T-helper 17 cell (primary cell): ENCODE data around the gene TULP1. TPM values are rescaled to one million over a fixed set of nuclear protein-coding genes. Genes with fewer than 3 reads are reported as not detected.

Source experiments
- ATAC-seq: fragments of 150-1000 bp; cut with Tn5 transposase; 2 replicates; pipeline ENCODE4 v1.10.0; 2021; ENCODE audit warnings: mild to moderate bottlenecking, moderate library complexity
- DNase-seq, 3 donors: peaks; one replicate each; pipeline versions ENCODE4 v3.0.0 to v3.0.0-alpha.2; 2020 to 2021
- H3K9me3 ChIP-seq: one replicate; pipeline ENCODE4 v1.7.0; 2013; ENCODE audit warnings: low read length, mild to moderate bottlenecking; ENCODE audit not compliant: control insufficient read depth, poor library complexity, severe bottlenecking
- H3K27ac Mint-ChIP-seq: one replicate; pipeline ENCODE4 v1.8.0; 2022; ENCODE audit warnings: mild to moderate bottlenecking, moderate library complexity, mixed read lengths
- H3K27me3 Mint-ChIP-seq: one replicate; pipeline ENCODE4 v1.8.0; 2022; ENCODE audit warnings: mixed read lengths
- H3K36me3 Mint-ChIP-seq: one replicate; pipeline ENCODE4 v1.8.0; 2022; ENCODE audit warnings: low read depth, mixed read lengths
- H3K4me1 Mint-ChIP-seq: one replicate; pipeline ENCODE4 v1.8.0; 2022; ENCODE audit warnings: mild to moderate bottlenecking, mixed read lengths
- H3K4me3 Mint-ChIP-seq: one replicate; pipeline ENCODE4 v1.8.0; 2022; ENCODE audit warnings: mild to moderate bottlenecking, moderate library complexity, mixed read lengths
- total RNA-seq, 4 donors: library from RNA in 2 of 4; stranded (reverse) in 2 of 4; gene quantifications; one replicate each; pipeline ENCODE4 v1.2.3 and lab custom pipeline; 2022 to 2026

The TULP1 gene
- total RNA-seq, 2 donors from 2014 or later, result not detected

DNA sequence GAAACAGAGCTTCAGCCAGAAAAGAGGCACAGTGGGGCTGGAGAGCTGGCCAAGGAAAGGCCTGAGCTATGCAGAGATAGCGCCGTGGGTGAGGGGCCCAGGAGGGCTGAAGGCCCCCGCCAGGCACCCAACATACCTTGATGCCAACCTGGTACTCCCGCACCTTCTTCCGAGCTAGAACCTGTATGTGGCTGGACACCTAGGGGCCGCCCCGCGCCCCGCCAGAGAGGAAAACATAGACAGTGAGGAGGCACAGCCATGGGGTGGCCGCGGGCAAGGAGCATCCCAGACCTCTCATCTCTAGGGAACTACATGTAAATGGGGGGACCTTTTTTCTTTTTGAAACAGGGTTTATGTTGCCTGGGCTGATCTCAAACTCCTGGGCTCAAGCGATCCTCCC is 32.5 kb downstream of the TULP1 start:
- Mint-ChIP-seq H3K4me3 (no peak overlapping the region), H3K4me1 (peaks cover 8% of the 10 kb centered on the region), H3K27me3 (no peaks in the 10 kb centered on the region), H3K27ac (no peak overlapping the region), H3K36me3 (no peaks in the 10 kb centered on the region)
- no peaks in the 10 kb centered on the region for H3K9me3 ChIP-seq
- DNase-seq (no peak), ATAC-seq (no peak)

DNA sequence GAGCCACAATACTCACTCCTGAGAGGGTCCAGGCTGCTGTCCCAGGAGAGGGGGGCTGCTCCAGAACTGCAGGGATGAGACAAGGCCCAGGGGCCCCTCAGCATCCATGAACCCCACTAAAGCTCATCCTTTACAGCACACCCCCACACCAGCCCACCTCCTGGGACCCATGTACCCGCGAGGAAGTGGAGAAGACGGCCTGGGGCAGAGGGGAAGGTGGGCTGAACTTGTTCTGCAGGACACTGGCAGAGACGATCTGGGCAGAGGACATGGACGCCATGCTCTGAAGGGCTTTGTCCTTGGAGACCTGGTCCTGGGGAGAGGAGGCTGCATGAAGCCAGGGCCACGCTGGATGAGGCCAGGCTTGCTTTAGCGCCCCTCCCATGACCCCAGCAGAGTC is 34.4 kb downstream of the TULP1 start:
- Mint-ChIP-seq H3K27ac (peak overlapping the region; percentile 19), H3K27me3 (no peaks in the 10 kb centered on the region), H3K36me3 (no peaks in the 10 kb centered on the region), H3K4me3 (no peak overlapping the region), H3K4me1 (peaks cover 8% of the 10 kb centered on the region)
- DNase-seq, result no peak
- H3K9me3 ChIP-seq, result no peaks in the 10 kb centered on the region
- ATAC-seq, result no peak

DNA sequence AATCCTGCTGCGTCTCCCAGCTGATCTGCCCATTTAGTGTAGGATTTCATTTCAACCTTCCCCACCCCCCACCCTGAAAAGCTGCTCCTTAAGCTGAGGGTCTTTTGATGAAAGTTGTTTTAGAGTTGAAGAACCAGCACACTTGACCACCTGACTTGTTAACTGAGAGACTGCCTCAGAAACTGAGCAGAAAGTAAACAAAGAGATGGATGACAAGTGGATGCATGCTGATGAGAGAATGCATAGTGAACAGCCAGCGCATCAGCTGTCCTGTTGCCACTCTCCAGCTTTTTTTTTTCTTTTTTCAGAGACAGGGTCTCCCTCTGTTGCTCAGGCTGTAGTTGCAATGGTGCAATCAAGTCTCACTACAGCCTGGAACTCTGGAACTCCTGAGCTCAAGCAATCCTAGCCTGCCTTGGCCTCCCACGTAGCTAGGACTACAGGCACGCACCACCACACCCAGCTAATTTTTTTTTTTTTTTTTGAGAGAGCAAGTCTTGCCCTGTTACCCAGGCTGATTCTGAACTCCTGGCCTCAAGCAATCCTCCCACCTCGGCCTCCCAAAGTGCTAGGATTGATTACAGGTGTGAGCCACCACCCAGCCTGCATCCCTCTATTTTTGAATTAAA is 35.0 kb downstream of the TULP1 start:
- no peak overlapping the region for H3K4me3 Mint-ChIP-seq
- no peaks in the 10 kb centered on the region for H3K36me3 Mint-ChIP-seq
- H3K27ac Mint-ChIP-seq, result peak overlapping the region; percentile 19

DNA sequence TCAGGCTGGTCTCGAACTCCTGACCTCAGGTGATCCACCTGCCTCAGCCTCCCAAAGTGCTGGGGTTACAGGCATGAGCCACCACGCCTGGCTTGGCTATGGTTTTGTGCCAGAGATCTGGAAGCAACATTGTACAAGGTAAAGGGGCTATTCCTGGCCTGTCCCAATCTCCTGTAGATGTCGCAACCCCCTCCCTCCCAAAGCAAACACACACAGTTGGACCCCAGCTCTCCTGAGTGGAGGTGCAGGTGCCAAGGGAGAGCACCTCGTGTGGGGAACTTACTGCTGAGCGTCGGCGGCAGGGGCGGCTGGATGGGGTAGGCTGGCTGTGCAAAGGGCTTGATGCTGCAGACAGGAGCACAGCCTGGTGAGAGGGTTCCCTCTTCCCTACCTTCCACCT is 35.7 kb downstream of the TULP1 start:
- DNase-seq, result no peak
- H3K9me3 ChIP-seq, result no peaks in the 10 kb centered on the region
- Mint-ChIP-seq H3K4me1 (peaks cover 9% of the 10 kb centered on the region), H3K27me3 (no peaks in the 10 kb centered on the region), H3K36me3 (no peaks in the 10 kb centered on the region), H3K4me3 (no peak overlapping the region), H3K27ac (no peak overlapping the region)
- no peak for ATAC-seq

More for the DNA sequence above, 35.0 kb downstream of the TULP1 start:
- no peaks in the 10 kb centered on the region for H3K9me3 ChIP-seq
- H3K4me1 Mint-ChIP-seq, result peaks cover 8% of the 10 kb centered on the region
- DNase-seq, result no peak
- no peak for ATAC-seq
- no peaks in the 10 kb centered on the region for H3K27me3 Mint-ChIP-seq

DNA sequence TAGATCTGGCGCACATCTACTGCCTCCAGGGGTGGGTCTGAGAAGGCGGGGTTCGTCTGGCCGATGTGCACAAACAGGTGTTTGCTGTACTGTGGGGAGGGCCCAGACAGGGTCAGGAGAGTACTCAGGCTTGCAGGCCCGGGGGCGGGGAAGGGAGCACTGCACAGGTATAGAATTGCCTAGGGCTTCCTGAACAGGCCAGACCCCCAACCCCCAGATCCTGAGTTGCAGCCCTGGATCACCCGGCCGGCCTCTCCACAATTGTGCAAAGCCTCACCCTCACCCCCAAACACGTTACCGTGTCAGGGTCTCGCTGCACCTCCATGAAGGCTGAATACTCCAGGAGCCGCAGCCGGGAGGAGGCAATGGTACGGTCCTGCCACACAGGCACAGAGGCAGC is 36.7 kb downstream of the TULP1 start:
- Mint-ChIP-seq H3K36me3 (no peaks in the 10 kb centered on the region), H3K27ac (no peak overlapping the region), H3K27me3 (no peaks in the 10 kb centered on the region), H3K4me3 (no peak overlapping the region), H3K4me1 (peaks cover 12% of the 10 kb centered on the region)
- no peaks in the 10 kb centered on the region for H3K9me3 ChIP-seq
- ATAC-seq (no peak), DNase-seq (no peak)

DNA sequence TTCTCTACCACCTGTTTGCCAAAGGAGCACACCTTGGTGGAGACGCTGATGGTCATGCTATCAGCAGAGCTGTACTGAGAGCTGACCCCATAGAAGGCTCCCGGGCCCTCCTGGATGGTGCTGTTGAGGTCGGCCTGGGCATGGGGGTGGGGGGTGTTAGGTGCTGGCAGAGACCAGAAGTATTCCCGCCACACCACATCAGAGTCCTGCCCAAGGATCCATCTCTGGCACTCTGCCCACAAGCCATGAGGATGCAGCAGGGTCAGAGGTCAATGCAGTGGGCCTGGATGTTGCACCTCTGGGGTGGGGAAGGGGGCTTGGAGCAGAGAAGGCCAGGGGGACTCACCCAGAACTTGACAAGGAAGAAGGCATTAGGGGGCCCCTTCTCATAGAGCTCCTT is 37.1 kb downstream of the TULP1 start:
- H3K27ac Mint-ChIP-seq, result no peak overlapping the region
- ATAC-seq (no peak), DNase-seq (no peak)
- peaks cover 14% of the 10 kb centered on the region for H3K4me1 Mint-ChIP-seq
- H3K36me3 Mint-ChIP-seq, result peaks cover 2% of the 10 kb centered on the region
- no peaks in the 10 kb centered on the region for H3K27me3 Mint-ChIP-seq
- no peak overlapping the region for H3K4me3 Mint-ChIP-seq
- no peaks in the 10 kb centered on the region for H3K9me3 ChIP-seq

DNA sequence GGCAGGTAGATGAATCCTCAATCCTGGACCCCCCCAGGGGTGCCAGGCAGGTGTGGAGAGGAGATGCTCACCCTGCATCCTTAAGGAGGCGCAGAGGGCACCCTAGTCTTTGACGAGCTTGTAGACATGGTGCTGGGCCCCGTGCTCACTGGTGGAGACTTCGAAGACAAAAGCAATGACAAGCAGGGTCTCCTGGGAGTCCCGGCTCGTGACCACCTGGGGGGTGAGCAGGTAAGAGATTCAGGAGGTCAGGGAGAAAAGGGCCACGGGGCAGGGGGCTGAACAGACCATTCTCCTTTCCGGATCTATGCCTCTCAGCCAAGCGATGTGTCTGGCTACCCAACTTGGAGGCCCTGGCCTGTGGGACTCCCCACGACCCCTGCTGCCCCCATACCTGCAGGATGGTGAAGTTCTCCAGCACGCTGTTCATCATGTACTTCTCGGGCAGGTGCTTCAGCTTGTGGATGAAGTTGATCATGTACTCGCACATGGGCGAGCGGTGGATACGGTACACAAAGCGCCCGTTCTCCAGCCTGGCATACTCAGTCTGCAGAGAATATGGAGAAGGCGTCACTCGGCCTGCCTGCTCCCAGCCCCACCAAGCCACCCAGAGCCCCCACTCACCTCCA is 37.6 kb downstream of the TULP1 start:
- H3K36me3 Mint-ChIP-seq, result peaks cover 2% of the 10 kb centered on the region
- no peak overlapping the region for H3K4me3 Mint-ChIP-seq
- H3K9me3 ChIP-seq, result no peaks in the 10 kb centered on the region
- H3K27me3 Mint-ChIP-seq, result no peaks in the 10 kb centered on the region
- peaks cover 19% of the 10 kb centered on the region for H3K4me1 Mint-ChIP-seq
- DNase-seq (no peak), ATAC-seq (no peak)
- H3K27ac Mint-ChIP-seq, result no peak overlapping the region

DNA sequence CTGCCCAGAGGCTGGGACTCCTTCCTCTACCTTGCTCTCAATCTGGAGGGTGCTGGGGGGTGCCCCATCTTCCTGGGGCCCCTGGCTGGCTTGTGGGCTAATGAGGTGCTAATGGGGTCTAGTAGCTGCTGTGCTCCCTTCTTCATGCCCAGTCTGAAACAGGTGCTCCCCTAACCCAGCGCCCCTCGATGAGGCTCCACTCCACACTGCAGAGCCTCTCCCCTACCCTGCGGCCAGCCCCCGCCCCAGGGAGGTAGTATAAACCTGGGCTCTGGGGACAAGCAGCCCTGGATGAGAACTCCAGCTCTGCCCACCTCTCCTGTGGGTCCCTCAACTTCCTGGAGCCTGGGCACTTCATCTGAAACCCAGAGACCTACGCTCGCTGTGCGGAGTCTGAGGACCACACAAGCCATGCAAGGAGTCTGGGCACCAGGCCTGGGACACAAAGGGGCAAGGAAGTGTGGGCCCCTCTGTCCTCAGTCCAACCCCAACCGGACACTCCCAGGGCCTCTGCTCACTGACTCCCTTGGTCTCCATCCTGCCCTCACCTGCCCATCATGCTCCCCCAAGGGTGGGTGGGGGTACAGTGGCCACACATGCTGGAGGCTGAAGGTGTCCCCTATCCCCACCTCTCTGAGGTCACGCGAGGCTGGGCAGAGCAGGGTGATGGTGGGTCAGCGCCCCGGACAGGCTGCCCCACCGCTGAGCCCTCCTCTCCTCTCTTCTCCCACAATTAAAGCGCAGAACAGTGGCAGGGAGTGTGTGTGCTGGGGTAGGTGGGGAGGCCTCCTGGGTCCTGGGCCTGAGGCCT is 38.4 kb downstream of the TULP1 start:
- H3K27ac Mint-ChIP-seq, result no peak overlapping the region
- H3K4me3 Mint-ChIP-seq, result no peak overlapping the region
- no peaks in the 10 kb centered on the region for H3K9me3 ChIP-seq
- H3K4me1 Mint-ChIP-seq, result peaks cover 24% of the 10 kb centered on the region
- DNase-seq (no peak), ATAC-seq (no peak)
- H3K36me3 Mint-ChIP-seq, result peaks cover 5% of the 10 kb centered on the region
- no peaks in the 10 kb centered on the region for H3K27me3 Mint-ChIP-seq

DNA sequence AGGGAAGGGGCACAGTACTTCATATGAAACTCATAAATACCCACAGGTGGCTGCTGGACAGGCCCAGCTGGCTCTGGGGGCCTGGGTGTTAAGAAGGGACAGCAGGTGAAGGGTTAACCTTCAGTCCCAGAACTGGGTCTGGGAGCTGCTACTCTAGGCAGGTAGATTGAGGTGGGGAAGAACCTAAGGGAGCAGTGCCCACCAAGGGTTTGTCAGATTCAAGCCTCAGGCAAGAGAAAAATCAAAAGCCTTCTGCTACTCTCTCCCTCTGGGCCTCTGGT is 38.9 kb downstream of the TULP1 start:
- no peak for DNase-seq
- H3K27me3 Mint-ChIP-seq, result no peaks in the 10 kb centered on the region
- peaks cover 5% of the 10 kb centered on the region for H3K36me3 Mint-ChIP-seq
- H3K4me1 Mint-ChIP-seq, result peaks cover 27% of the 10 kb centered on the region
- H3K27ac Mint-ChIP-seq, result no peak overlapping the region
- no peak overlapping the region for H3K4me3 Mint-ChIP-seq
- H3K9me3 ChIP-seq, result no peaks in the 10 kb centered on the region
- ATAC-seq, result no peak

DNA sequence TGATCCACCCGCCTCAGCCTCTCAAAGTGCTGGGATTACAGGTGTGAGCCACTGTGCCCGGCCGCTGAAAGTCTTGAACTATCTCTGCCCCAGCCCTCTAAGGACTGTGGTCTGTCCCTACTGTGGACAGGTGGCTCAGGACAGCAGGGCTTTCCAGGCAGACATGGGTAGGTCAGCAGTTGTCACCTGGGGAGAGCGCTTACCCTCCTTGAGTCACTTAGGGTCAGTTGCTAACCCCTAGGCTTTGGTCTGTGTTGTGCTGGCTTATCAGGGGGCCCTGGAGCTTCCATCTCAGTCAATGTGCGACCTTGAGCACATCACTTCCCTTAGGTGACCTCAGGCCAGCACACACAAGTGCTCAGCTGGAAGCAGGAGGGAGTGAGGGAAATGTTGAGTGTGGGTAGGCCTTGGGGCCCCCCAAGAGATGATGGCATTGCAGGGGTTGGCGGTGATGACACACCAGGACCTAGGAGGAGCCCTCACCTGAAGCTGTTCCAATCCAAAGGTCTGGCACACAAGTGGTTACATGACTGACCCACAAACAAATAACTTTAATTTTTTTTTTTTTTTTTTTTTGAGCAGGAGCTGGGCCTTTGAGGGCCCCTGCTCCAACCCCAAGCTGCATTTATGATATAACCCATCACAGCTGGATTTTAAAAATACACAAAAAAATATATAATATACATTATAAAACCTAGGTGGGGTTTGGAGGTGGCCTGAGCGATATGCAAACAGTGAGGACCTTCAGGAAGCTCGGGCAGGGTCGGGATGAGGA is 39.4 kb downstream of the TULP1 start:
- Mint-ChIP-seq H3K4me1 (peaks cover 28% of the 10 kb centered on the region), H3K27ac (no peak overlapping the region), H3K4me3 (no peak overlapping the region), H3K36me3 (peaks cover 5% of the 10 kb centered on the region), H3K27me3 (no peaks in the 10 kb centered on the region)
- H3K9me3 ChIP-seq, result no peaks in the 10 kb centered on the region
- DNase-seq, result no peak
- ATAC-seq, result no peak

DNA sequence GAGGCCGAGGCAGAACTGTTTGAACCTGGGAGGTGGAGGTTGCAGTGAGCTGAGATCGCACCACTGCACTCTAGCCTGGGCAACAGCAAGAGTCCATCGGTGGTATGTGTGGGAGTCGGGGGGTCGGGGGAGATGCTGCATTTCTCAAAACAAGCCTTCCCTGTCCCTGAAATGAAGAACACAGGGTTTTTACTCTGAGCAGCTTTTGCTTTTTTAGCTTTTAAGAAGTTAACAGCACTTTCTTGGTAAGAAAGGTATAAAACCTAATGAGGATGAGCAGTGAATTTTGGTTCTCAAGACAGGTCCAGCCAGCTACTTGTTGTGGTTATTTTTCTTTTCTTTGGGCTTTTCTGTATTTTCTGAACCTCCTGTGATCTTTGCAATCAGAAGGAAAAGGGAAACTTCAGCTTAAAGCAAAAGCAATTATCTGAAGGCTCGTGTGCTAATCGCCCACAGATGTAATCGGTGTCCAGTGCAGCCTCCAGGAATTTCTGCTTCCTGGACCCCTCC is 40.8 kb downstream of the TULP1 start:
- DNase-seq (no peak), ATAC-seq (no peak)
- H3K4me1 Mint-ChIP-seq, result peaks cover 37% of the 10 kb centered on the region
- no peaks in the 10 kb centered on the region for H3K27me3 Mint-ChIP-seq
- no peaks in the 10 kb centered on the region for H3K9me3 ChIP-seq
- H3K4me3 Mint-ChIP-seq, result no peak overlapping the region
- peaks cover 5% of the 10 kb centered on the region for H3K36me3 Mint-ChIP-seq
- peak overlapping the region; percentile 94 for H3K27ac Mint-ChIP-seq

DNA sequence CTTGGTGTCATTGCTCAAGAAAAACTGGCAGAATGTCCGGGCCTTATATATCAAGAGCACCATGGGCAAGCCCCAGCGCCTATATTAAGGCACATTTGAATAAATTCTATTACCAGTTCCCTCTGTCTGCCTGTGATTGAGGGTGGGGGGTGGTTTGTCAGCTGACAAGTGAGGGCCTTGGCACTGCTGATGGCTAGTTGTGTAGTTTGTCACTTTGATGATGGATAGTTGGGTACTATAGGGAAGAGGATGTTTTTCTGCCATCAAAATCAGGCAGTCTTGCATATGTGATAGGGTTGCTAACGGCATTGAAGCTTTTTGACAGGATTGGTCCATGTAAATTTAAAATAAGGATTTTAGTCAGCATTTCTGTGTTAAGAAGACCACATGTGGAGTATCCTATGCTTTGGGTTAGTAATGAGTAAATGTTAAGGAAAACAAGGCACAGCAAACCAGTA is 42.0 kb downstream of the TULP1 start:
- Mint-ChIP-seq H3K4me3 (peak overlapping the region; percentile 98), H3K27me3 (no peaks in the 10 kb centered on the region), H3K36me3 (peaks cover 5% of the 10 kb centered on the region), H3K4me1 (peaks cover 37% of the 10 kb centered on the region), H3K27ac (peak overlapping the region; percentile 94)
- DNase-seq (no peak), ATAC-seq (no peak)
- no peaks in the 10 kb centered on the region for H3K9me3 ChIP-seq
